ENCODE data around the gene LMF1. TPM values are rescaled to one million over a fixed set of nuclear protein-coding genes. Genes with fewer than 3 reads are reported as not detected.

LMF1 gene
- total RNA-seq, 2 experiments from 2014 or later = 11.4 to 29.6 TPM

DNA sequence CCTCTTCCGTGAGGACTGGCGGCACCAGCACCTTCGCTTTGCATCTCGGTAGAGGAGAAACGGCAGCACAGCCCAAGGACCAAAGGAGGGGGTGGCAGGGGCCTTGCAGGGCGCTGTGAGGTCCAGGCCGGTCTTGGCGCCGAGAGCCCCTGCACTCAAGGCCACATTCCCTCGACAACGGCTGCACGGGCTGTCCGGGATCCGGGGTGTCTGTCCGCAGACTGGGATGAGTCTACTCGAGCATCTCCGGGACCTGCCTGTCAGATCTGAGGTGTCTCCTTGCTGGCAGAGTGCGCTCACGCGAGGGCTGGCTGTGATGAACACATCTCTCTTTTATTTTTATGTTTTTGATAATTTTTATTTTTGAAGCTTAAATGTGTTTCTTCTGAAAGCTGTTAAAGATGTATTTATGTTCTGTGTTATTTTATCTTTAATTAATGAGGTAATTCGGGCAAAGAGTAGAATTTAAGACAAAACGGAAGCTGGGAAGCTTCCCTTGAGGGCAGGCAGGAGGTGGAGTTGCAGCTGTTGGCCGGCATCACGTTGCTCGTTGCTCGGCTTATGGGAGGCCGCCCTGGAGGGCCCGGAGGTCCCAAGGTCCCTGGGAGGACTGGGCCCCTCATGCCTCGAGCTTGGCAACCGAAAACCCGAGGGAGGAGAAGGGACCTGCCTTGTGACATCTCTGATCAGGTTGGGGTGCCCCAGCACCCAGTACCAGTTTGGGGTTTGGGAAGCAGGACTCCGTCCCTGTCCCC lies 15.0 kb upstream of the LMF1 start:
- CTCF ChIA-PET = no interaction called here

GRCh38 chr16:984736-985636 lies 14.2 kb upstream of the LMF1 start:
- CTCF ChIA-PET = no interaction called here
- peaks cover 11% of the 10 kb centered on the region for H3K27me3 Mint-ChIP-seq
- no peak overlapping the region for H3K27ac Mint-ChIP-seq
- DNase-seq = no peak
- no peak overlapping the region for H3K4me3 Mint-ChIP-seq
- ATAC-seq = no peak
- H3K9me3 Mint-ChIP-seq (ENCODE audit: low read depth) = no peaks in the 10 kb centered on the region
- peaks cover 3% of the 10 kb centered on the region for H3K4me1 Mint-ChIP-seq
- no peaks in the 10 kb centered on the region for H3K36me3 Mint-ChIP-seq

More for the DNA sequence above, 15.0 kb upstream of the LMF1 start:
- Mint-ChIP-seq H3K4me3 (no peak overlapping the region), H3K27me3 (peaks cover 11% of the 10 kb centered on the region), H3K4me1 (peaks cover 3% of the 10 kb centered on the region), H3K27ac (no peak overlapping the region), H3K9me3 (ENCODE audit: low read depth) (no peaks in the 10 kb centered on the region), H3K36me3 (no peaks in the 10 kb centered on the region)
- ATAC-seq = no peak
- DNase-seq = no peak

- Mint-ChIP-seq H3K4me1 (peaks cover 3% of the 10 kb centered on the region), H3K27me3 (peaks cover 15% of the 10 kb centered on the region), H3K36me3 (no peaks in the 10 kb centered on the region), H3K9me3 (ENCODE audit: low read depth) (no peaks in the 10 kb centered on the region), H3K27ac (no peak overlapping the region), H3K4me3 (no peak overlapping the region)
- DNase-seq (no peak), ATAC-seq (no peak)
- CTCF ChIA-PET = interaction anchor here (0.8 kb wide), 1 partner anchor 20 kb away, joined by 3 read pairs; no protein-coding TSS in a partner anchor
Observed at GRCh38 chr16:984121-984694, 13.4 kb upstream of the LMF1 start.

DNA sequence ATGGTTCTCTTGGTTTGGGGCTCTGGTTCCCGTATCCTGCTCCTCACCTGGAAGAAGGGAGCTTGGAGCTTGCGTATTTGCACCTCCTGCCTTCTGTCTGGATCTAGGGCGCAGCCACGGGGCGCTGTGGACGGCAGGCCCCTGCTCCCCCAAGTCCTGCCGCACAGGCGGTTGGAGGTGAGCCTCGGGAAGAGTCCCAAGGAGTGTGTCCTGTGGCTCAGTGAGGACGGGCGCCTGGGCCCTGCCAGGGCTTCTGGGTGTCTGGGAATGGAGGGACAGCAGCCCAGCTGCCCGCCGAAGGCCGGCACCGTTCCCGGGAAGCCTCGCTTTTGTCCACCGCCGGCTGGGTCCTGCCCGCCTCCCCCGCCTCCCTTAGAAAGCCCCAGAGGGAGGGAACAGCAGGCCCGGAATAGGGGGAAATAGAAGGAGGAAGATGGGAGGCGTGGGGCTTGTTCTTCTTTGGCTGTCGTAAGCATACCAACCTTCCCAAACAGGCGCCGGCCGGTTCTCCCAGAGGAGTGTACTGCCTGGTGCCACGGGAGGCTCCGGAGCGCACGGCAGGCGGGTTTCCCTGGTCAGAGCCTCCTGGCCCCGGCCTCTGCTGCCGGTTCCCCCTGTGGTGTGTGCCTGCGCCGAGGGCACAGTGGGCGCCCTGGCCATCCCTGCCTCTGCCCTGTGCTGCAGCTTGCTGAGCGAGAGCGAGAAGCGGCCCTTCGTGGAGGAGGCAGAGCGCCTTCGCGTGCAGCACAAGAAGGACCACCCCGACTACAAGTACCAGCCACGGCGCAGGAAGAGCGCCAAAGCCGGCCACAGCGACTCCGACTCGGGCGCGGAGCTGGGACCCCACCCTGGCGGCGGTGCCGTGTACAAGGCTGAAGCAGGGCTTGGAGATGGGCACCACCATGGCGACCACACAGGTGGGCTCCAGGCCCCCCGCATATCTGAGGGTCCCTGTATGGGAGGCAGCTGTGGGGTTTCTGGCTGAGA lies 12.6 kb upstream of the LMF1 start:
- Mint-ChIP-seq H3K9me3 (ENCODE audit: low read depth) (no peaks in the 10 kb centered on the region), H3K36me3 (no peaks in the 10 kb centered on the region), H3K4me3 (no peak overlapping the region), H3K27me3 (peaks cover 20% of the 10 kb centered on the region), H3K4me1 (peaks cover 3% of the 10 kb centered on the region), H3K27ac (no peak overlapping the region)
- CTCF ChIA-PET = interaction anchor here (0.8 kb wide), 1 partner anchor 19 kb away, joined by 3 read pairs; no protein-coding TSS in a partner anchor
- DNase-seq (no peak), ATAC-seq (no peak)

GRCh38 chr16:982145-983043 lies 11.6 kb upstream of the LMF1 start:
- H3K36me3 Mint-ChIP-seq = no peaks in the 10 kb centered on the region
- H3K27me3 Mint-ChIP-seq = peaks cover 20% of the 10 kb centered on the region
- CTCF ChIA-PET = no interaction called here
- no peak overlapping the region for H3K27ac Mint-ChIP-seq
- H3K4me3 Mint-ChIP-seq = no peak overlapping the region
- H3K4me1 Mint-ChIP-seq = peaks cover 3% of the 10 kb centered on the region
- ATAC-seq = no peak
- H3K9me3 Mint-ChIP-seq (ENCODE audit: low read depth) = no peaks in the 10 kb centered on the region
- DNase-seq = no peak

- CTCF ChIA-PET = interaction anchor here (3.0 kb wide), 1 partner anchor 17 kb away, joined by 10 read pairs; no protein-coding TSS in a partner anchor
- peaks cover 3% of the 10 kb centered on the region for H3K4me1 Mint-ChIP-seq
- H3K36me3 Mint-ChIP-seq = no peaks in the 10 kb centered on the region
- DNase-seq = no peak
- peak within 1 kb of the TSS; percentile 35 for H3K4me3 Mint-ChIP-seq
- no peak for ATAC-seq
- H3K27me3 Mint-ChIP-seq = peaks cover 20% of the 10 kb centered on the region
- H3K27ac Mint-ChIP-seq = no peak within 1 kb of the TSS
- H3K9me3 Mint-ChIP-seq (ENCODE audit: low read depth) = no peaks in the 10 kb centered on the region
Observed at GRCh38 chr16:981695-982144, 10.9 kb upstream of the LMF1 start, which contains the start of gene SOX8. Gene SOX8 (plus strand): TSS chr16:981770. CDS start chr16:981923, 153 bp downstream.

DNA sequence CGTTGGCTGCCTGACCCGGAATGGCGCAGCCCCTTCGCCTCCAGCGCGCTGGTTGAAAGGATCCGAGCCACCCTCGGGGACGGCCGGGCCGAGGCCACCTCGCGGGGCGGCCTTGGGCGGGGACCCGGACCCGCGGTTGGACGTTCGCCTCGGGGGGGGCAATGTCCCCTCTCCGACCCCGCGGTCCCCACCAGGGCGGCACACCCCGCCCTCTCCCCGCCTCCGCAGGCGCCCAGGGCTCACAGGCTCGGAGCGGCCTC lies 9.7 kb upstream of the LMF1 start:
- DNase-seq (no peak), ATAC-seq (no peak)
- Mint-ChIP-seq H3K36me3 (no peaks in the 10 kb centered on the region), H3K27ac (no peak overlapping the region), H3K27me3 (peaks cover 20% of the 10 kb centered on the region), H3K9me3 (ENCODE audit: low read depth) (no peaks in the 10 kb centered on the region), H3K4me1 (peaks cover 3% of the 10 kb centered on the region), H3K4me3 (no peak overlapping the region)
- CTCF ChIA-PET = interaction anchor here (1.1 to 3.0 kb wide), 2 partner anchors 12 to 16 kb away, joined by 3 to 10 read pairs; no protein-coding TSS in a partner anchor

DNA sequence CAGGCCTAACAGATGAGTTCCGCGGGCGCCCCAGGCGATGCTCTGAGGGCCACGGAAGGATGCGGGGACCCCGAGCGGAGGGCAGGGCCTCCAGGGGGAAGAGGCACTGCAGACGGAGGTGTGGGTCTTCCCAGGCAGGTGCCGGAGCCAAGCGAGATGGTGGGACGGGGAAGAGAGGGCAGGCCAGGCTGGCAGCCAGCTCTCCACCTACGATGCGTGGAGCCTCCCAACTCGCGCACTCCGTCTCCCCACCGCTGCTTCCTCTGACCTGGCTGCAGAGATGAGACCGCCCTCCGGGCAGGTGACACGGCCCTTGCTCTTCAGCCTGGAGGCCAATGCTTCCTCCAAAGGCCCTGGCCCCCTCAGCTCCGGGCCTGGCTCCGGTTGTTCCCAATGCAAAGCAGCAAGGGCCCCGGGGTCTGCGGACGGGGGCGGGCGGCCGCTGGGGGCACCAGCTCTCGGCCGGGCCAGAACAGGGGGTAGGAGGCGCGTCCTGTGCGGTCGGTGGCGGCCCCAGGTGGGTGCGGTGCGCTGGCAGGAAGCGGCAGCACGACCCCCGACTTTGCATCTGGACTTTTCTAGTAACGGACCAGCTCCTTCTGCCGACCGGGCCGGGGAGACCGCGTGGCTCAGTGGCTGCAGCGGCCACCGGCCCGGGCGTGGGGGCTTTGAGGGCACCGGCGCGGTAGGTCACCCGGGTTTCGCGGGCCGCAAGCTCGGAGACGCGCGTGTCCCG lies 9.2 kb upstream of the LMF1 start:
- DNase-seq (no peak), ATAC-seq (no peak)
- Mint-ChIP-seq H3K27me3 (peaks cover 20% of the 10 kb centered on the region), H3K9me3 (ENCODE audit: low read depth) (no peaks in the 10 kb centered on the region), H3K4me3 (no peak overlapping the region), H3K27ac (no peak overlapping the region), H3K4me1 (peaks cover 3% of the 10 kb centered on the region), H3K36me3 (no peaks in the 10 kb centered on the region)
- CTCF ChIA-PET = interaction anchor here (1.1 to 3.0 kb wide), 2 partner anchors 12 to 16 kb away, joined by 3 to 10 read pairs; no protein-coding TSS in a partner anchor

DNA sequence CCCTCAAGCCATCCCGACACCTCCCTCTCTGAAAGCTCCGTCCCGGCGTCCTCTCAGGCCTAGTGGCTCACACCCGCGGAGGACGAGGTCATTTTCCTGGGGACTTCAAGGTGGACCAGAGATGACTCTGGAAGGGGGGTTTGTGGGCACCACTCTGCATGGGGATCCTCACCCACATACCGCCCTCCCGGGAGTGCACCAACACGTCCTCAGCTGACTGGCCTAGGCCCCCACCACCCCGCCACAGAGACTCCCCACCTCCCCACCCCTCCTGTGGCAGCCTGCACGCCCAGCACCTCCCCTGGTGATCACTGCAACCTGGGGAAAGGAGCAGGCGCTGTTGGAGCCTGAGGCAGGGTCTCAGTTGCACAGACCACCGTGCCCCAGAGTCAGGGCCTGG lies 8.4 kb upstream of the LMF1 start:
- peaks cover 3% of the 10 kb centered on the region for H3K4me1 Mint-ChIP-seq
- H3K4me3 Mint-ChIP-seq = no peak overlapping the region
- no peaks in the 10 kb centered on the region for H3K36me3 Mint-ChIP-seq
- no peak for ATAC-seq
- DNase-seq = no peak
- H3K27me3 Mint-ChIP-seq = peaks cover 20% of the 10 kb centered on the region
- CTCF ChIA-PET = interaction anchor here (3.0 kb wide), 1 partner anchor 15 kb away, joined by 10 read pairs; no protein-coding TSS in a partner anchor
- H3K9me3 Mint-ChIP-seq (ENCODE audit: low read depth) = no peaks in the 10 kb centered on the region
- no peak overlapping the region for H3K27ac Mint-ChIP-seq

- CTCF ChIA-PET = no interaction called here
- no peak for ATAC-seq
- H3K27ac Mint-ChIP-seq = no peak overlapping the region
- H3K4me3 Mint-ChIP-seq = no peak overlapping the region
- no peaks in the 10 kb centered on the region for H3K36me3 Mint-ChIP-seq
- H3K9me3 Mint-ChIP-seq (ENCODE audit: low read depth) = no peaks in the 10 kb centered on the region
- H3K4me1 Mint-ChIP-seq = peaks cover 3% of the 10 kb centered on the region
- peaks cover 20% of the 10 kb centered on the region for H3K27me3 Mint-ChIP-seq
- DNase-seq = no peak
Observed at GRCh38 chr16:978403-978802, 7.6 kb upstream of the LMF1 start.

GRCh38 chr16:977896-978295 lies 7.1 kb upstream of the LMF1 start:
- Mint-ChIP-seq H3K4me1 (peaks cover 3% of the 10 kb centered on the region), H3K4me3 (no peak overlapping the region), H3K9me3 (ENCODE audit: low read depth) (no peaks in the 10 kb centered on the region), H3K36me3 (no peaks in the 10 kb centered on the region), H3K27me3 (peaks cover 16% of the 10 kb centered on the region), H3K27ac (no peak overlapping the region)
- DNase-seq (no peak), ATAC-seq (no peak)
- CTCF ChIA-PET = no interaction called here

All from activated CD8-positive, alpha-beta memory T cell treated with anti-CD3 and anti-CD28 coated beads, Interleukin-2, amount 10 ng/mL, durations not matched to agents 7 days and 5 days (primary cell).